Lower lobe of right lung (tissue), 2 donors: ENCODE measurements around the gene MAP3K14. TPM values are rescaled to one million over a fixed set of nuclear protein-coding genes. Genes with fewer than 3 reads are reported as not detected.

ENCODE experiments used
- ATAC-seq, 2 donors: fragments of 200-7000 bp; cut with Tn5 transposase; one replicate each; pipeline ENCODE4 v1.9.1; 2020 to 2022; ENCODE audit warnings: mild to moderate bottlenecking in 2 of 2, moderate library complexity in 2 of 2
- DNase-seq: peaks from one replicate; pipeline ENCODE4 v3.0.0-alpha.2; 2020
- H3K27ac ChIP-seq: fragments of 200-600 bp; one replicate; pipeline ENCODE4 v1.8.0; 2022
- H3K27me3 ChIP-seq: fragments of 200-600 bp; one replicate; pipeline ENCODE4 v1.8.0; 2022; ENCODE audit warnings: low read depth
- H3K36me3 ChIP-seq: fragments of 200-600 bp; one replicate; pipeline ENCODE4 v1.8.0; 2022; ENCODE audit warnings: mild to moderate bottlenecking
- H3K4me1 ChIP-seq: fragments of 200-600 bp; one replicate; pipeline ENCODE4 v1.8.0; 2022
- H3K4me3 ChIP-seq: fragments of 200-600 bp; one replicate; pipeline ENCODE4 v1.8.0; 2022; ENCODE audit warnings: mild to moderate bottlenecking
- H3K9me3 ChIP-seq: fragments of 200-600 bp; one replicate; pipeline ENCODE4 v1.8.0; 2022
- intact Hi-C: fragments of 100-400 bp; cut with DNase I; formaldehyde crosslinking; loops from one replicate; pipeline ENCODE4 v1.11.0; 2022
- long read RNA-seq: library from polyadenylated mRNA; unstranded; transcript quantifications from one replicate; pipeline ENCODE4 v2.0.0, GENCODE V29; 2021
- total RNA-seq: library from RNA; stranded (reverse); fragmentation: NEBNext Ultra II Directional; extraction: Animal tissue kit (Norgen Biotek cat#: 25700); gene quantifications from one replicate; pipeline ENCODE4 v1.2.1, GENCODE V29; 2021
- TF ChIP-seq, protein P1 (sequence below): fragments of 200-600 bp; IDR thresholded peaks from one replicate; pipeline ENCODE4 v1.8.0; 2022; ENCODE audit warnings: antibody characterized with exemption, mild to moderate bottlenecking
- donor health status: DM: no; HTN: yes; CAD: no; lungs with severe emphysema.

Gene MAP3K14
- total RNA-seq, result 9.3 TPM
- long read RNA-seq, full-length matches to known transcripts, result 2 of 24 reads
- long read RNA-seq, partial matches to known transcripts, result 8 of 24 reads
- long read RNA-seq, other reads (novel, unspliced or antisense), result 14 of 24 reads

- Histone ChIP-seq H3K36me3 (no peaks in the 10 kb centered on the region), H3K4me3 (peak within 1 kb of the TSS; percentile 80), H3K4me1 (peaks cover 67% of the 10 kb centered on the region), H3K9me3 (no peaks in the 10 kb centered on the region), H3K27ac (peak within 1 kb of the TSS; percentile 96), H3K27me3 (no peaks in the 10 kb centered on the region)
- intact Hi-C loops, result no loop called here
- TF ChIP-seq, protein P1, sequence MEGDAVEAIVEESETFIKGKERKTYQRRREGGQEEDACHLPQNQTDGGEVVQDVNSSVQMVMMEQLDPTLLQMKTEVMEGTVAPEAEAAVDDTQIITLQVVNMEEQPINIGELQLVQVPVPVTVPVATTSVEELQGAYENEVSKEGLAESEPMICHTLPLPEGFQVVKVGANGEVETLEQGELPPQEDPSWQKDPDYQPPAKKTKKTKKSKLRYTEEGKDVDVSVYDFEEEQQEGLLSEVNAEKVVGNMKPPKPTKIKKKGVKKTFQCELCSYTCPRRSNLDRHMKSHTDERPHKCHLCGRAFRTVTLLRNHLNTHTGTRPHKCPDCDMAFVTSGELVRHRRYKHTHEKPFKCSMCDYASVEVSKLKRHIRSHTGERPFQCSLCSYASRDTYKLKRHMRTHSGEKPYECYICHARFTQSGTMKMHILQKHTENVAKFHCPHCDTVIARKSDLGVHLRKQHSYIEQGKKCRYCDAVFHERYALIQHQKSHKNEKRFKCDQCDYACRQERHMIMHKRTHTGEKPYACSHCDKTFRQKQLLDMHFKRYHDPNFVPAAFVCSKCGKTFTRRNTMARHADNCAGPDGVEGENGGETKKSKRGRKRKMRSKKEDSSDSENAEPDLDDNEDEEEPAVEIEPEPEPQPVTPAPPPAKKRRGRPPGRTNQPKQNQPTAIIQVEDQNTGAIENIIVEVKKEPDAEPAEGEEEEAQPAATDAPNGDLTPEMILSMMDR, result peak; percentile 27
- peak; percentile 90 for DNase-seq
- ATAC-seq, result peak; percentile 63 to 74
Observed at GRCh38 chr17:45316434-45317110, at the start of gene MAP3K14. Gene MAP3K14 (minus strand): TSS chr17:45317020. CDS start chr17:45290745, 26,275 bp downstream.

DNA sequence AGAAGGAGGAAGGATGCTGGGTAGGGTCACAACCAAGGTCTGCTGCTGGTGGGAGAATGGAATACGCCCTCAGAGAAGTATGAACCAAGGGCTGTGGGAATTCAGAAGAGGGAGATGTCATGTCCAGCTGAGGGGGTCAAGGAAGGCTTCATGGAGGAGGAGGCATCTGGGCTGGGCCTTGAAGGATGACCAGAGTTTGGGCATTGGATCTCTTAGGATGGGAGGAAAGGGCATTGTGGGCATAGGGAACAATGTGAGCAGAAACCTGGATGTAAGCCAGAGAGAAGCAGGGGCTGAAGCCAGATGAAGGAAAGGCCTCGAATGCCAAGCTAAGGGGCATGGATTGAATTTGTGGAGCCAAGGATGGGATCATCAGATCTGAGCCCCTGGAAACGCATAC is 49.2 kb upstream of the MAP3K14 start:
- Histone ChIP-seq H3K36me3 (no peaks in the 10 kb centered on the region), H3K4me1 (no peaks in the 10 kb centered on the region), H3K27ac (no peak overlapping the region), H3K4me3 (no peak overlapping the region), H3K9me3 (no peaks in the 10 kb centered on the region), H3K27me3 (no peaks in the 10 kb centered on the region)
- intact Hi-C loops, result no loop called here
- DNase-seq, result no peak
- TF ChIP-seq, protein P1, result no peak
- no peak for ATAC-seq

- H3K9me3 ChIP-seq, result no peaks in the 10 kb centered on the region
- H3K4me3 ChIP-seq, result no peak overlapping the region
- intact Hi-C loops, result no loop called here
- H3K27me3 ChIP-seq, result no peaks in the 10 kb centered on the region
- H3K27ac ChIP-seq, result no peak overlapping the region
- ATAC-seq, result no peak
- H3K36me3 ChIP-seq, result no peaks in the 10 kb centered on the region
- no peaks in the 10 kb centered on the region for H3K4me1 ChIP-seq
- DNase-seq, result no peak
- TF ChIP-seq, protein P1, result no peak
Observed at GRCh38 chr17:45364531-45365390, 47.9 kb upstream of the MAP3K14 start.

DNA sequence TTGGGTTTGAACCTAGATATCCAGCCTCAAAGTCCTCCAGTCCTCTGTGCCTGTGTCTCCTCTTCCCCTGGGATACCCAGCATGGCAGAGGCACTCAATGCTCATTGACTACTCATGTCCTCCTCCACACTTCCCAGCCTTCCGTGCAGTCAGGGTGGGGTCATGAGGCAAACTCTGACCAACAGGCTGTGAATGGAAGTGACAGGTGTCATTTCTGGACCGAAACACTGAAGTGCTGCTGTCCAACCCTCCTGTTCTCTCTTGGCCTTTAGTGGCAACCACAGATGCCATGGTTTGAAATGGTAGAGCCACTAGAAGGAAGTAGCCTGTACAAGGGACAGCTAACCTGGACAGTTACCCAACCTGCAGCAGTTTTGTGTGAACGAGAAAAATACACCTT is 46.7 kb upstream of the MAP3K14 start:
- Histone ChIP-seq H3K27me3 (no peaks in the 10 kb centered on the region), H3K4me1 (no peaks in the 10 kb centered on the region), H3K27ac (no peak overlapping the region), H3K9me3 (no peaks in the 10 kb centered on the region), H3K36me3 (no peaks in the 10 kb centered on the region), H3K4me3 (no peak overlapping the region)
- no peak for ATAC-seq
- no peak for DNase-seq
- TF ChIP-seq, protein P1, result no peak
- intact Hi-C loops, result no loop called here

DNA sequence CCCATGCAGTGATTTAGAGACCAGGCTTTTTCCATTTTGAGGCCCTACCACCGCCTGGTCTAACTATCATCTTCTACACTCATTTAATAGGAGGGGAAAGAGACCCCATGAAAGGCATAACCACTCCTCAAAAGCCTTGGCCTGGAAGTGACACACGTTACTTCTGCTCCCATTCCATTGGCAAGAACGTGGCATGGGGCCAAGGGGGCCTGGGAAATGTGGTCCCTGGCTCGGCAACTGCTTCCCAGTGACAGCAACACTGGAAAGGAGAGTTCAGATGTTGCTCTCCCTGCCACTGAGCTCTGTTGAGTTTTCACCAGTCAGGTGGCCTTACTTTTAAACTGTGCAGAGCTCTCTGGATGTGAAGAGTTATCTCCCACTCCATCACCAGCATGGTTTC is 45.2 kb upstream of the MAP3K14 start:
- Histone ChIP-seq H3K27ac (no peak overlapping the region), H3K36me3 (no peaks in the 10 kb centered on the region), H3K27me3 (no peaks in the 10 kb centered on the region), H3K4me1 (no peaks in the 10 kb centered on the region), H3K9me3 (no peaks in the 10 kb centered on the region), H3K4me3 (no peak overlapping the region)
- intact Hi-C loops, result no loop called here
- DNase-seq (peak; percentile 22), ATAC-seq (no peak)
- TF ChIP-seq, protein P1, result no peak
